CD4-positive, alpha-beta T cell treated with Interleukin-6 at 100 ng/mL for 8 hours (primary cell): Measurements from ENCODE around the gene WDPCP.
"Not testable (repeated sequence)": the region's sequence is repeated elsewhere in the genome, so short reads cannot be mapped to it uniquely, and the experiment has no call there.

Experiments used
- DNase-seq: peaks from one replicate; pipeline ENCODE4 v3.0.0-alpha.2; 2020; ENCODE audit warnings: mixed read lengths, low spot score

The WDPCP gene

GRCh38 chr2:63539416-63540162 lies 48.7 kb downstream of the WDPCP start:
- no peak for DNase-seq

DNA sequence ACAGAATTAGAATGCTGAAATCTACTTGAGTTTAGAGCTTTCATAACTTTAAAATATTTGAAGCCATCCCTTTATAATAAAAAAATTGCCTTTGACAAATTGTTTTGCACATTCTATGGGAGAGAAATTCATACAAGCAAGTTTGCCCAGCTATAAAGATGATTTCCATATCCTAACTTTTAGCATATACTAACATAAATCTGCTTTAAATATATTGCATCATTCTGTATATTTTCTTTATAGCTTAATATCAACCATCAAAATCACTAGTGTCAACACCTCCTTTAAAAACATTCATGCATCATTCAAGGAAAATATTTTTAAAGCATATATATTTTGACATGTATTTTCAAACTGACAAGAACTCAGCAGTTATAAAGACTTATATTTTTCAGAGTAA lies 49.9 kb downstream of the WDPCP start:
- DNase-seq = no peak

GRCh38 chr2:63537306-63537705 lies 51.0 kb downstream of the WDPCP start:
- DNase-seq = no peak

- DNase-seq = no peak
Measured at GRCh38 chr2:63530704-63531279, 57.5 kb downstream of the WDPCP start.

- DNase-seq = no peak
Measured at GRCh38 chr2:63525905-63526304, 62.4 kb downstream of the WDPCP start.

- DNase-seq = no peak
Measured at GRCh38 chr2:63522950-63523349, 65.3 kb downstream of the WDPCP start.

GRCh38 chr2:63520793-63521192 lies 67.5 kb downstream of the WDPCP start:
- no peak for DNase-seq

- DNase-seq = no peak
Measured at GRCh38 chr2:63514781-63515180, 73.5 kb downstream of the WDPCP start.

DNA sequence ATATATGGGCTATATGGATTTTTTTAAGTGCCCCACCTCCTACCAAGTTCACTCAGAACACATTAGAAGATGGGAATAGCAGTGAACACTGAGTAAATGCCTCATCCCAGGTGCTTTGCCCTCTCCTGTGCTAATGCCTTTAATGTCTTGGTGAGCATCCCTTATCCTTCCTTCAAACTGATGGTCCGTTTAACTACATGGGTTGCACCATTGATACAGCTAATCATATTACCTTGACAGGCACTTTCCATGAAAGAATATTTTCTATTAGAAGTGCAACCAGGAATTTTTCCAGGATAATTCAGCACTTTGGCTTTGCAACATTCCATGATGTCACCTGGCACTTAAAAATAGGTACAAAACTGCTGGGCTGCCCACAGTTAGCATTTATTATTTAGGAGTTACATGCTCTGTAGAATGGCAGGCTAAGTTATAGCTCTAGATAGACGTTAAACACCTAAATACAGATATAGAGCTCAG lies 74.0 kb downstream of the WDPCP start:
- DNase-seq = no peak

GRCh38 chr2:63506320-63506719 lies 82.0 kb downstream of the WDPCP start:
- DNase-seq = no peak

- DNase-seq = no peak
Measured at GRCh38 chr2:63503818-63504217, 84.5 kb downstream of the WDPCP start.

GRCh38 chr2:63500398-63500797 lies 87.9 kb downstream of the WDPCP start:
- no peak for DNase-seq

DNA sequence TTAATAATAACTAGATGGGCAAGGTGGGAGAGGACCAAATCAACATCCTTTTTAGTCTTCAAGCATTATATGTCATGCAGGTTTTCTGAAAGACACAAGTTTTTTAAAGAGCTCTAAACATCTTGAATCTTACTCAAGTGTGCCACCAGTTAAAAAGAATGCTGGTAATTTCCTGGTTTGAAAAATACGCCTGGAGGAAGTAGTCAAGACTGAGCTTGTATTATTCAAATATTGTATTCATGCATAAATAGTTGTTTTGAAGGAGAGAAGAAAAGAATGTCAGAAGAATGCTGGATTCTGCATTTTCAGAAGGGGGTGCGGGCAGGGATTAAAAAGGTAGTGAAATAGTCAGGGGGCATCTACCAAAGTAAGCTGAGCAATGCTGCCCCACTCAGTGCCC lies 90.7 kb downstream of the WDPCP start:
- no peak for DNase-seq

DNA sequence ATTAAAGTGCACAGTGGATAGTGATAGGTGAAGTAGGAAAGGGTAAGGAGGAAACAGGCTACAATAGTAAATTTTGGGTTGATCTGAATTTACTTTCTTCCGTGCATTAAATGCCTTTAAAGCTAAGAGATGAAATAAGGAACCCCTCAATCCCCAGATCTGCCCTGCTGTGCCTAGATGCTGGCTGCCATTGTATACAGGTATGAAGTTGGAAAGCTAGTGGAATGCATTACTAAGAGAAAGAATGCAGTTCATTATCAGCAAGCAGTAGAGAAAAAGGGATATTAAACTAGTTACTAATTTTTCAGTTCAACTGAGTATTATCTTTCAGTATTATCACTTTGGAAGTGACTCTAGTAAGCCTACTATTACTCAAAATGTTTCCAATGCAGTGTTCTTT lies 93.3 kb downstream of the WDPCP start:
- DNase-seq = no peak

- no peak for DNase-seq
Measured at GRCh38 chr2:63494100-63494499, 94.2 kb downstream of the WDPCP start.

- DNase-seq = no peak
Measured at GRCh38 chr2:63488118-63488713, 100.1 kb downstream of the WDPCP start.

DNA sequence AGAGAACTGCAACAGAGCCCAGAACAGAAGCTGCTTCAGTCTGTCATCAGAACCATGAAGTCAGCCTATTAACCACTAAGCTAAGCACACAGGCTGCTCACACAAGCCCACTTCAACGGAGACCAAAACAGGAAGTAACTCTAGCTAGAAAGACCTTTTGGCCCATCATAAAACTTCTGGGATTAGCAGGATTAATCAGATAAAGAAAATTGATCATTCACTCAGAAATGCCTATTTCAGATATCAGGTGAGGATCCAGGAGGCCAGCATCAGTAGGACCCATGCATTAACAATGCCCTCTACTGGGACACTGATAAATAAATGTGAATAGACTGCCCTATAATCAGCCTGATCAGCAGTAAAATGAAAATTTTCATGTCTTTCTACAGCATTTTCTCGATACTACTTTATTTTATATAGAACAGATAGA lies 101.4 kb downstream of the WDPCP start:
- no peak for DNase-seq

GRCh38 chr2:63484901-63485300 lies 103.4 kb downstream of the WDPCP start:
- DNase-seq = no peak

DNA sequence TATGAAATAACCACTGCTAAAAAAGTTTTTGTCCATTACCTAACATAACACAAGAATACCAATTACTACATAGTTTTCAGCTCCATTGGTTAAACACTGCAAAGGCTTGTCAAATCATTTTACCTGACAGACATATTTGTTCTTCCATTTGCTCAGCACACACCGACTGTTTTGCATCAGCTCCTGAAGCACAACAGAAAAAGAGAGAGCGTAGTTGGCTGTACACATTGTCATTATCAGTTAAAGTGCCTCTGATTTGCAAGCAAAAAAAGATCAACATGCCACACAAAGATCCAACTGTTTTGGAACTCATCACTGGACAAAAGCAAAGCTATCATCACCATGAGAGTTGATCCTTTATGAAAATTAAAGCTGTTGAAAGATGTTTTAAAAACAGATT lies 103.8 kb downstream of the WDPCP start:
- DNase-seq = no peak

- DNase-seq = no peak
Measured at GRCh38 chr2:63477686-63478085, 110.6 kb downstream of the WDPCP start.

- not testable (repeated sequence) for DNase-seq
Measured at GRCh38 chr2:63469313-63469712, 119.0 kb downstream of the WDPCP start.

- DNase-seq = no peak
Measured at GRCh38 chr2:63465633-63466032, 122.6 kb downstream of the WDPCP start.

DNA sequence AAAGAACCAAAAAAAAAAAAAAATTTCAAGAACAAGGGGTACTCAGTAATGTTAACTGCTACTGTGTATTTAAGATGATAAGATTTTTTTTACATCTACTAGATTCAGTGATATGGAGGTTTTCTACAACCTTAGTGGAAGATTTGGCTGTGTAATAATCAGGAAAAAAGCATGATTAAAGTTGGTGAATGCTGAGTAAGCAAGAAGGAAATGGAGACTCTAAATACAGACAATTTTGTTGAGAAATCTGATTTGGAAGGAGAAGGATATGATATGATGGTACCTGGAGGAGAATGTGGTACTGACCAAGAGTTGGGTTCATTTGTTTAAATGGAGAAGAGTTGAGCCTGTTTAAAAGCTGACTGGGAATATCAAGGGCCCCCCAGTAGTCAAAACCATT lies 125.1 kb downstream of the WDPCP start:
- no peak for DNase-seq
